Breast epithelium (tissue), 4 donors: ENCODE results near the gene DLK1. TPM values are rescaled to one million over a fixed set of nuclear protein-coding genes. Genes with fewer than 3 reads are reported as not detected.
A peak's percentile ranks its signal among the peaks of the same experiment; 100 is the strongest.

ENCODE experiments used
- DNase-seq, 2 donors: peaks; one replicate each; pipeline ENCODE4 v3.0.0-alpha.2; 2019; ENCODE audit warnings: low spot score in 2 of 2
- H3K27ac ChIP-seq, 2 donors: fragments of 200-600 bp; sonication (generic) in 1 of 2; one replicate each; pipeline ENCODE4 v1.5.1; 2016 to 2019; ENCODE audit warnings: mild to moderate bottlenecking in 1 of 2
- H3K27me3 ChIP-seq, 2 donors: fragments of 200-600 bp; sonication (generic) in 1 of 2; one replicate each; pipeline versions ENCODE4 v1.5.1 to v1.6.0; 2017 to 2019; ENCODE audit warnings: control low read depth in 1 of 2, mild to moderate bottlenecking in 1 of 2
- H3K36me3 ChIP-seq: fragments of 200-600 bp; one replicate; pipeline ENCODE4 v1.5.1; 2019
- H3K4me1 ChIP-seq, 2 donors: fragments of 200-600 bp; sonication (generic); one replicate each; pipeline ENCODE4 v1.5.1; 2016 to 2019; ENCODE audit warnings: control low read depth in 1 of 2
- H3K4me3 ChIP-seq, 3 donors: fragments of 200-600 bp; sonication (generic); 1 replicate in 2 of 3; 2 replicates in 1 of 3; pipeline ENCODE4 v1.5.1; 2016 to 2019; ENCODE audit warnings: mild to moderate bottlenecking in 3 of 3, moderate library complexity in 2 of 3
- H3K9me3 ChIP-seq, 2 donors: fragments of 200-600 bp; sonication (generic) in 1 of 2; one replicate each; pipeline ENCODE4 v1.5.1; 2016 to 2019; ENCODE audit warnings: control low read depth in 1 of 2
- CTCF ChIP-seq, 3 donors: fragments of 450-650 bp; IDR thresholded peaks; one replicate each; pipeline ENCODE4 v1.5.1; 2016 to 2017; ENCODE audit warnings: antibody characterized with exemption in 3 of 3, mild to moderate bottlenecking in 3 of 3, moderate library complexity in 3 of 3
- POLR2A ChIP-seq: fragments of 450-650 bp; IDR thresholded peaks from one replicate; pipeline ENCODE4 v1.6.1; 2016; ENCODE audit warnings: antibody characterized with exemption, mild to moderate bottlenecking, moderate library complexity
- POLR2AphosphoS5 ChIP-seq, 3 donors: sonication (generic); formaldehyde crosslinking; IDR thresholded peaks; one replicate each; pipeline ENCODE4 v1.6.1; 2017; ENCODE audit warnings: antibody characterized with exemption in 3 of 3
- intact Hi-C: fragments of 100-400 bp; cut with DNase I; formaldehyde crosslinking; loops from one replicate; pipeline ENCODE4 v1.15.1; 2023; ENCODE audit warnings: low total_unique reads
- total RNA-seq, 3 donors: library from RNA; depleted of rRNA; stranded (reverse); fragments of >200 nt; gene quantifications; one replicate each; pipeline ENCODE4 v1.1.0, GENCODE V29; 2016

The DLK1 gene
- total RNA-seq, 3 donors from 2014 or later: 1.2 to 5.2 TPM; not detected in 1

DNA sequence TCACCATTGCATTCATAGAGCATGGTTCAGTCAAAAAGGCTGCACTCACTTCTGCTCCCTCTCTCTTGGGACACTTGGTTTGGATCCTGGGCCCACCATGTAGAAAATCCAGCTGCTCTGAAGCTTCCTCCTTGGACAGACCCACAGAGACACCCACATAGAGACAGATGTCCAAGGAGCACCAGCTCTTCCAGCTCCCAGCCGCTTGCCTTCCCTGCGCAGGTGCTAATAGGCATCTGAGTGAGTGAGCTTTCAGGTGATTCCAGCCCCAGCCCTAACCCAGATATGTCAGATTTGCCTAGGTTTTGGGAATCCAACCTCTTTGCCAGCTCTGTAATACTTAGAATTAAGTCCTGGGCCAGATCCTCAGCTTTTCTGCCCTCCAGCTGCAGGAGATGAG, 38.6 kb downstream of the DLK1 start:
- H3K36me3 ChIP-seq: no peaks in the 10 kb centered on the region
- no peak overlapping the region for H3K27ac ChIP-seq
- TF ChIP-seq POLR2AphosphoS5 (IDR thresholded peaks at IDR 0.05): no peak
- TF ChIP-seq CTCF (IDR thresholded peaks at IDR 0.05): no peak
- TF ChIP-seq POLR2A: no peak
- intact Hi-C loops: no loop called here
- no peak overlapping the region for H3K4me3 ChIP-seq
- H3K9me3 ChIP-seq: no peaks in the 10 kb centered on the region
- H3K4me1 ChIP-seq: no peaks in the 10 kb centered on the region
- H3K27me3 ChIP-seq: no peaks in the 10 kb centered on the region
- DNase-seq: peak in 1 of 2 donors; percentile 3

DNA sequence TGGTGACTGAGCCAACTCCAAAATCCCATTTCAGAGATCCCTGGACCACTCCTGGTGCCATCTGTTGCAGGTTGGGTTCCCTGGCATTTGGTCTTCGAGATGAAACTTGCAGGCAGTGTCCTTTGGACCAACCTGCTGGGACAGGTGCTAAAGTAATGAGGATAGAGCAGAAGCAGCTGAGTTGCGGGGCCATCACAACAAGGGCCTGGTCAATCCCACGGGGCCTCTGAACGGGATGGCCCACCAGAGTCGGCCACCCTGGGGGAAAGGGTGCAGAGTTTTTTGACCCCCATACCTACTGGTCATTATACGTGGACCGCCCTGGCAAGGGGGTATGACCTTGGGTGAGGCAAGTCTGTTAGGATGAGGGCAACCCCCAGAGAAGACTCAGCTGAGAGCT, 39.3 kb downstream of the DLK1 start:
- H3K9me3 ChIP-seq: peaks cover 0 to 5% of the 10 kb centered on the region in 2 donors
- no peak overlapping the region for H3K4me3 ChIP-seq
- no peaks in the 10 kb centered on the region for H3K4me1 ChIP-seq
- TF ChIP-seq POLR2A: no peak
- no peak for TF ChIP-seq CTCF (IDR thresholded peaks at IDR 0.05)
- TF ChIP-seq POLR2AphosphoS5 (IDR thresholded peaks at IDR 0.05): no peak
- intact Hi-C loops: no loop called here
- no peaks in the 10 kb centered on the region for H3K36me3 ChIP-seq
- no peak for DNase-seq
- no peak overlapping the region for H3K27ac ChIP-seq
- H3K27me3 ChIP-seq: peaks cover 0 to 4% of the 10 kb centered on the region in 2 donors

GRCh38 chr14:100767003-100767787, 40.5 kb downstream of the DLK1 start:
- H3K4me1 ChIP-seq: no peaks in the 10 kb centered on the region
- DNase-seq: no peak
- H3K4me3 ChIP-seq: no peak overlapping the region
- H3K9me3 ChIP-seq: peaks cover 0 to 17% of the 10 kb centered on the region in 2 donors
- H3K36me3 ChIP-seq: no peaks in the 10 kb centered on the region
- H3K27ac ChIP-seq: no peak overlapping the region
- TF ChIP-seq POLR2AphosphoS5 (IDR thresholded peaks at IDR 0.05) (no peak), CTCF (IDR thresholded peaks at IDR 0.05) (no peak), POLR2A (no peak)
- intact Hi-C loops: no loop called here
- peaks cover 0 to 4% of the 10 kb centered on the region in 2 donors for H3K27me3 ChIP-seq

DNA sequence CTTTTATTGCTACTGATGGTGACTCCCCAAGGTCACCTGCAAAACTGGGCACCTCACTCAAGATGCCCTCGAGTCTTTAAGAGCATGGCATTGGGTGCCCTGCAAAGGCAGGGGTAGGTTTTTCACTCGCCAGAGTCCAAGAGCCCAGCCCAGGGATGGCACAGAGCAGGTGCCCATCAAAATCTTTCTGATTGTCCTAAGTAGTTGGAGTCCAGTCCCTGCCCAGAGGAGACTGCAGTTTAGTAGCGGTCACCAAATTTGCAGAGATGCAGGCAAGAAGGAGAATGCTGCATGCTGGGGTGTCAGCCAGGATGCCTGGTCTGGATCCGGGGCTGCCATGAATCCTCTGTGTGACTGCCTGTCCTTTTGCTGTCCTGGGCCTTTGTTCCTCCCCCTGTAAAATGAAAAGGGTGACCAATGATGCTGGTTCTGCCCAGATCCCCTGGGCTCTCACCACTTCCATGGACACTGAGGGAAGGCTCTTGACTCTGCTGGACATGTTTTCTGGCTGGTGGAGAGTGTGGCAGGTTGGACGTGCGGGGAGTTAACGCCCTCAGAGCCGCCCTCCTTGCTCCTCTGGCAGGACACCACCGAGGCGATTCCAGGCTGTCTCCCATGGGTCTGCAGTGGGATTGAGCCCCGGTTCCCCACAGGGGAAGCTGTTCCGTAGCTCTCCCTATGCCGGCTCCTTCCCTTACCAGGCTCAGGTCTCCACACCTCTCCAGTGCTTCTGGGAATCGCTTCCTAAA, 41.3 kb downstream of the DLK1 start:
- Histone ChIP-seq H3K4me3 (no peak overlapping the region), H3K27me3 (peaks cover 0 to 4% of the 10 kb centered on the region in 2 donors), H3K9me3 (peaks cover 0 to 17% of the 10 kb centered on the region in 2 donors), H3K4me1 (no peaks in the 10 kb centered on the region), H3K27ac (no peak overlapping the region), H3K36me3 (no peaks in the 10 kb centered on the region)
- peak in 1 of 2 donors; percentile 24 for DNase-seq
- TF ChIP-seq CTCF (IDR thresholded peaks at IDR 0.05) (no peak), POLR2AphosphoS5 (IDR thresholded peaks at IDR 0.05) (no peak), POLR2A (no peak)
- intact Hi-C loops: no loop called here
